HG02943 (cell line): Measurements from ENCODE around the gene RBSN.

Source experiments
- ATAC-seq: cut with Tn5 transposase; IDR thresholded peaks from one replicate; pipeline ENCODE4 v1.9.1; 2021; ENCODE audit warnings: mild to moderate bottlenecking, low read depth, moderate library complexity; ENCODE audit not compliant: unreplicated experiment

The RBSN gene

DNA sequence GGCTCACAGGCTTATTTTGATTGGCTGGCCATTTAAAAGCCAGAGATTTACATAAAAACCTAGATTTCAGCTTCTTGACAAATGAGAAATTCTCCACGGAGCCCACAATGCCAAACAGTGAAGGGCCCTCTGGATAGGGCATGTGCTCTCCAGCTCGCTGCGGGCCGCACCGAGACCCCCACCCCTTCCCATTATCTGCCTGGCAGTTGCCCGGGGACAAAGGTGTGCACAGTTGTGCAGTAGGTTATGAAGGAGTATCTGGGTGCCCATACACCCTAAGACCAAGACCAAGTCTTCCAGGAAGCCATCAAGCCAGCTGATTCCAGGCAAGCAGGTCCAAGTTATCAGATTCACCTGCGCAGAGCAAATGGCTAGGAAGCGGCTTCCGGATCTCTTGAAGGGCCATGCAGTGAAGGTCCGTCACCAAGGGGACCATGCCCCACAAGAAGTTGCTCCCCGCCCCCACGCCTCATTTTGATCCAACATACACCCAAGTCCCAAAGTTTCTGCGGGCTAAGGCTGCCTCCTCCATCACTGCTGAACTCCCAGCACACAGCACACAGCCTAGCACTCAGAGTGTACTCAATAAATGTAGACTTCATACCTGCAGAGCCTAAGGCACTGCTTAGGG, 35.2 kb downstream of the RBSN start:
- ATAC-seq: no peak

DNA sequence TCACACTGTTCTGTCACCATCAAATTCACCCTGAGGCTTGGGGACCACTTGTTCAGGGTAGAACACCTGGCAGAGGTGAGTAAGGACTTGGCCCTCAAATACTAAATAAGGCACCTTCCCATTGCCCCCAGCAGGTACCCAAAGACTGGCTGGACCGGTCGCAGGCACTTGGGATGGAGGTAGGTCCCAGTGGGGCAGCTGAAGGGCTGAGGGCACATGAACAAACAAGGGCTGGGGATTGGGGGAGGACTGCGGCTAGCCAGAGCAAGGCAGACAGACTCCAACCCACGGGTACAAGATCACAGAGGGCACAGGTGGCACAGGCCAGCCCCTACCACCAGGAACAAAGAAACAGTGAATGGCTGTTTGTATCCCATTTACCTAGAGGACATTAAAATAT, 35.7 kb downstream of the RBSN start:
- ATAC-seq: no peak

DNA sequence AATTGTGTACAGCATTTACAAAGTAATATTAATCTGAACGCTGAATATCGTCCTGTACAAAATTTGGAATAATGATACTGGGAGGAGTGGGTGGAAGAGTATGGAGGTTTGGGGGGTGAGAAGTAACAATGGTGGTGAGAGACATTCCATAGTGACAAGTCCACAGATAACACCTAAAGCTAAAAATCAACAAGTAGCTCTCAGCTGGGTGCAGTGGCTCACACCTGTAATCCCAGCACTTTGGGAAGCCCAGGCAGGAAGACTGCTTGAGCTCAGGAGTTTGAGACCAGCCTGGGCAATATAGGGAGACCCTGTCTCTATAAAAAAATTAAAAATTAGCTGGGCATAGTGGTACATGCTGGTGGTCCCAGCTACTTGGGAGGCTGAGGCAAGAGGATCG, 38.9 kb downstream of the RBSN start:
- no peak for ATAC-seq

DNA sequence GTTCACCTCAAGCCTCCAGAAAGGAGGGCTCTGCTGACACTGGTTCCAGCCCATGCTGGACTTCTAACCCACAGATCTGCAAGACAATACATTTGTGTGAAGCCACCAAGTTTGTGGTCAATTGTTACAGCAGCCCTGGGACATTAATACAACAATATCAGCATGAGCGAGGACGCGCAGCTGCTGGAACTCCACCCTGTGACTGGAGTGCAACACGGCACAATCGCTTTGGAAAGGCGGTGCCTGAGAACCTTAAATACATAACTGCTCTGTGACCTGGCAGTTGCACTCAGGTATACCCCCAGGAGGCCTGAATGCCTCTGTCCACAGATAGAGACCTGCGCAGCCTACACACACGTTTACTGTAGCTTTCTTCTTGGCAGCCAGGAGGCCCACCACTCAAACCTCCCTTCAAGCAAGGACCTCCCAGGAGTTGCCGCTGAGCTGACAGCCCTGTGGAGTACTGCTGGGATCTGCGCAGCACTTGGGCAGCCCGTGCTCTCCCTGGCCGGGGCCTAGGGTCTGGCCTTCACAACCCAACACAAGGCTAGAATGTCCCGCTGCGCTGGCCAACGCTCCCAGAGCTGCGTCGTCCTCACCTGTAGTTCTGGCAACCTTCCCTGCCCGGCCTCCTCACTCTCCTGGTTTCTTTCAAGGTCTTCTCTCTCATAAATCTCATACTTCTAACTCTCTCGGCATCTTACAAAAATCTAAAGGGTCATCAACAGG, 42.1 kb downstream of the RBSN start:
- no peak for ATAC-seq

DNA sequence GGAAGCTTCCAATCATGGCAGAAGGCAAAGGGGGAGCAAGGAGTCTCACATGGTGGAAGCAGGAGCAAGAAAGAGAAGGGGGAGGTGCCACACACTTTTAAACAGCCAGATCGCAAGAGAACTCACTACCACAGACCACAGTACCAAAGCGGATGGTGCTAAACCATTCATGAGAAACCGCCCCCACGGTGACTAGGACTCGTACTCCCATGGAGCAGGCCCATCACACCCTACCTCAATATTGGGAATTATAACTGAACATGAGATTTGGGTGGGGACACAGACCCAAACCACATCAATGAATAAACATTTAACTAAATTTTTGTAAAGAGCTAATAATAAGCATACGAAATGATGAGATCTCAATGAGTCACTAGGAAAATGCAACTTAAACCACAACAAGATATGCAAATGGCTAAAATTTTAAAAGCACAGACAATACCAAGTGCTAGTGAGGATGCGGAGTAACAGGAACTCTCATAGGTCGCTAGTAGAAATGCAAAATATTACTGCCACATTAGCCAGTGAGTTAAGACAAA, 43.9 kb downstream of the RBSN start:
- ATAC-seq: no peak

DNA sequence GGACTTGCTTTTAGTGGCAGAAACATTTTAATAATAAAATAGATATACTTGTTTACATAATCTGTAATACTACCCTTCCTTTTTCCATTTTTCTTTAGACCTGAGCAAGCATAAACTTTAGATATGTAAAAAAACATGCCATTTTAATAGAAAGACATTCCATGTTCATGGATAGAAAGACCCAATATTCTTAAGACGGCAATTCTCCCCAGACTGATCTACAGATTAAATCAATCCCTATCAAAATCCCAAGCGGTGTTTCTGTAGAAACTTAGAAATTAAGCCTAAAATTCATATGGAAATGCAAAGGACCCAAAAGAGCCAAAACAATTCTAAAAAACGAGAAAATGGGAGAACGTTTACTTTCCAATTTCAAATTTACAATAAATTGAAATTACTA, 45.4 kb downstream of the RBSN start:
- ATAC-seq: no peak

DNA sequence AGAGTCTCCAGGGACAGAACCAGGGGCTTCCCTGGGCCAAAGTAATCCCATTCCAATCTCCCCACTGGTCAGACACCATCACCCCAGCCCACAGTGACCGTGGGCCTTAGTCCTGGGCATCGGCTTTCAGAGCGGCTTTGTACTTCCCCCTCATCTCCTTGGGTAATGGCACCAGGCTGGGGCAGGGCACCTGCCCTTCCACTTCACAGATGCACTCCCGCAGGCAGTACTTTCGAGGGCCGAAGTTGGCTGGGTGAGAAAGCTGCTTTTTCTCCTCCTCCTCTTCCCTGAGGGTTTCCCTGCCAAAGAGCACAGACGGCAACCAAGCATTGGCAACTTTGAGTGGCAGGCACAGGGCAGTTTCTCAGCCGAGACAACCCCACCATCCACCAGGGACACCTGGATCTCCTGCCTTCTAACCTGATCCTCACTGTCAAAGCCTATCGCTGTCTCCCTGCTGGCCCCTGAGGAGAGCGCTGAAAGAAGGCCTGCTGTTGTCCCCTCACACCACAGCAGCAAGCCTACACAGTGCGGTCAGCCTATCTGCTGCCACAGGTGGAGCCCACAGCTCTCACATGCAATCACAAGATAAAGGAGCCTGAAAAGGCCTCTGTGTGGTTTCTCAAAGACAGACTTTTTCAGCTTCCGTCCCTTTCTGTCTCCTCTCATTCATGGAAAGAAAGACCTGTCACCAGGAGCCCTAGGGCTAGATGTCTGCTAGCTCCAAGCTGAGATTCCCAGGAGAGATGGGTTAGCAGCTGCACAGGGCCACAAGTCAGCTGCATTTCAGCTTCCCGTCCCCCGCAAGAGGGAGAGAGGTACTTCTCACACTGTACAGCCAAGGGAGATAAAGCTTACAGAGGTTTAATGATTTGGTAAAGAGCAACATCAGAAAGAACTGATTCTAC, 46.4 kb downstream of the RBSN start:
- ATAC-seq: no peak

DNA sequence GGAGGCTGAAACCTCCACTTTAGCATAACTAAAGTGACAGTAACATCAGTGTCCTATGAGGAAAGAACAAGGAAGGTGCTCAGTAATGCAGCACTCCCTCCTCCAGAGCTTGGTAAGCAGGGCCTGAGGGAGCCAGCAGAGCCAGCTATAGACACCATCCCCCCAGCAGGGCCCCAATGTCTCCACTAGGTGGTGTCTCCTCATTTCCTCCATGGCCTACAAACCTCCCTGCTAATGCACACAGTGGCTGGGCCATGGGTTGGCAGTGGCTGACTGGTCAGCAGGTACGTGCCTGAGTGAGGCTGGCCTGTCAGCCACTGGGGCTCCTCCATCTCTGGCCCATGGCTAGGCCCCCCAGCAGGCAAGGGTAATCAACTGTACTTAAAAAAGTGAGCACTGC, 47.4 kb downstream of the RBSN start:
- no peak for ATAC-seq

DNA sequence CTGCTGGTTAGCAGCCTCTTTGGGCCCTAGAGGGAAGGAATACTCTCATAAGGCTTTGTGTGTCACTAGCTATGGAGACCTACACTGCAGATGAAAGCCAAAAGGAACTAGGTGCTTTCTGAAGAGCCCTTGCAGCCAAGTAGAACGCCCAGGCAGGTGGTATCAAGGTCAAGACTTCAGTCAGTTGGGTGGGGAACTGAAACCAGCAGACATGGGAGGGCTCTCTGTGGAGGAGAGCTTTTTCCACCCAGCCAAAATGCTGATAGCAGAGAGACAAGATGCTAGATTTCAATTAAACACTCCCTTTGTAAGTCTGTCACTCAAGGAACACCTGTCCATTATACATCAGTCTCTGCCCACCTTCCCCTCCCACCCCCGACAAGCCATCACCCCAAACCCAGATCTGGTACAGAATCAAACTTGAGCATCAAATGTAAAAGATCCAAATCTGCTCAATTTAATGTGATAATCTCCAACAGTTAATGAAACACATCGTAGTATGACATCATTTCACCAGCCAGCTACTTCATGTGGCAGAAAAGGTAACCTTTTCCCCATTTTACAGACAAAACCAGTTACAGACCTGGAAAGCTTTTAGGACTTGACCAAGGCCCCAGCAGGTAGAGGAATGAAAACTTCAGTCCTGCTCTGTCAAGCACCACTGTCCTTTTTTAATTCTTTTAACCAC, 48.4 kb downstream of the RBSN start:
- peak; percentile 76 for ATAC-seq

DNA sequence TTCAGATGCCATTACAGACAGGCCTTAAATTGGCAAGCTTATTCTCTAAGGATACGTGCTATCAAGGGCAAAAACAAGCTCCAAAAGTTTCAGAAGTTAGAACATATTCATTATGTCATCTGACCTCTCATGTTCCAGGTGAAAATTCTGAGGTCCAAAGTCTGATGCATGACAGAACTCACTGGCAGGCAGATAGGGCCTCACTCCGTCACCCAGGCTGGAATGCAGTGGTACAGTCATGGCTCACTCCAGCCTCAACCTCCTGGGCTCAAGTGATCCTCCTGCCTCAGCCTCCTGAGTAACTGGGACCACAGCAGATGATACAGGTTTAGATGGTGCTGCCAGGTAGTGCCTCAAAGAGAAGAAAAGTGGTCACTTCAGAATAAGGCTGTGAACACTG, 49.4 kb downstream of the RBSN start:
- no peak for ATAC-seq

DNA sequence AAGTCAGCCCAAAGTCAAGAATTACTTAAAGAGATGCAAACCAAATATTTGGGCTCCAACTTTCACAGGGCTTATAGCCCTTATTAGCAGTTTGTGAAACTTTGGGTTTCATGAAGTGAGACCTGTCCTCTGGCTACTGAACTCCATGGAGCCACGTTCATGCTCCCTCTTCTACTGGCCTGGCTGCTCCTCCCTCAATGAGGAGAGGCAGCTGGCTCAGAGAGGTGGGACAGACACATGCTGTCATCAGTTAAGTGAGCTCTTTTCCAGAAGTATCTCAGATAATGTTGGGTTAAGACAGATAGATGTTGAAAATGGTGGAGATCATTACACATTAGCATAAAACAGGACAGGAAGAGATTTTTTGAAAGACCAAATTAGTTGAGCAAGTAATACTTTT, 53.3 kb downstream of the RBSN start:
- ATAC-seq: no peak

DNA sequence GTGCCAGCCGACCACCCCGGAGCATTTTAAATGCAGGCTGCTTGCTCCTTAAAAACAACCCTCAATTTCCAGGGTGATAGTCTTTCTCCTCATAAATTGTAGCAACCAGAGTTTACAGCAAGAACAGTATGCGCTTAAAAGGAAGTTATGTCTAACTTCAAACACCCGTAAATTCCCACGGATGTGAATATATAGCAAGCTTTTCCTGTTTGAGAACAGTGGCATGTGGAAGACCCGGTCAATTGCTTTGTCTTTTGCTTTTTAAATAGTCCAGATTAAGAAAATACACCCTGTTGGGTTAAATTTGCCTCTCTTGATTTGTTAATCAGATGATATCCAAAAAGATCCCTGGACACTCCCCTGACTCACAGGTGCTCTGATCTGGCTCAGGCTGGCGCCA, 54.6 kb downstream of the RBSN start:
- no peak for ATAC-seq

DNA sequence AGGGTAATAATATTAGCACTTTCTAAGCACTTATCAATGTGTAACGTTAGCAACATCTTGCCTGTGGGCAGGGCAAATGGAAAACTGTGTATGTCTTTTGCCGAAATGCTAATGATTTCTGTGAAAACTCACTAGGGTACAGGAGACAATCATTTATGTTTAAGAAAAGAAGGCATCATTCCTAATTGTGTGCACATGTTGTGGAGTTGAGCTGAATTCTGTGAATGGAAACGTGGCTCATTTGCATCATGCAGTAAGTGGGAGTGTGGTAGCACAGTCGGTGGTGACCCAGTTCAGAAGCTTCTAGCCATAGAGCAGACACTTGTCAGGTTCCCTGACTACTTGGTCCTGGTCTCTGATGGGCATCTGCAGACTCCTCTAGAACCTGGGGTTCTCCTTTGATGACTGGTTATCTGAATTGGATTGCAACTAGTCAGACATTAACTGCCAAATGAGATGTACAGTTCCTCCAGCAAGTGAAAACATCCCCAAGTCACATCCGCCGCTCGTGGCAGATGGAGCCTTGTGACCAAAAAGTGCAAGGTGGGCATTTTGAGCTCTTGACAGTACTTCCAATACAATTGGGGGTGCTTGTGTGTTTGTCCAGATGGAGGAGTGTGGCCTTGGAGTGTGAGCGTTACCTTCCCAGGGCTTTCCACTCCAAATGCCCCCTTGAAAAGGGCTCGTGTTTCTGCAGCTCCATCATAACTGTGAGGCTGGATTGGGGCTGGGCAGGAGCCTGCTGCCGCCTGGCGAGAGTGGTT, 55.4 kb downstream of the RBSN start:
- no peak for ATAC-seq

DNA sequence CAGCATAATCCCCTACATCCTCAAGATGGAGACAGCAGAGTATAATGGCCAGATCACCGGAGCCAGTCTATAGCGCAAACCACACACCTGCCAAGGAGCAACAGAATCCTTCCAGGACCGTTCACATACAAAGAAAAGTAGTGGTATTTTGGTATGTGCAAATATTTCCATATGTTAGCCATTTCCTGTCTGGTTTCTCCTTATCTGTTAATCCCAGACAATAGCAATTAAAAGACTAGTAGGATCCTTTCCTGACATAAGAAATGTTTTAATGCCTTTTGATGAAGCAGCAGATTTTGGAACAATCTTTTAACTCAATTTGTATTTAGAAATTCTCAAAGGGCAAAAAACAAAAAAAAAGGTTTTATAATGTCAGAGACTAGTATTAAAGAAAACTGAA, 56.0 kb downstream of the RBSN start:
- no peak for ATAC-seq

DNA sequence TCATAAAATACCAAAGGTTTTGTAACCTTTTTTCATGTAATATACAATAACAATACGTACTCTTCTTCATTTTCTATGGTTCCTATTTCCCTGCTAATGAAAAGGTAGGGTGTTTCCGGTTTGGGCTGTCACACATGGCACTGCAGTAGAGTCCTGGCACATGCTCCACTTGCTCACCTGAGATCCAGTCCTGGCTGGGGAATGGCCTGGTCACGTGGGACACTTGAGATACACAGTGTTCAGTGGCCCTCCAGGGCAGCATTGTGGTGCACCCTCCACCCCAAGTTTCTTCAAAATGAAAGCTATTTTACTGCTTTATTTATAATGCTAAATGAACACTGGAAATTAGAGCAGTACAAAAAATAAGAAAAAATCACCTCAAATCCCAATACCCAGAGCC, 57.0 kb downstream of the RBSN start:
- no peak for ATAC-seq

DNA sequence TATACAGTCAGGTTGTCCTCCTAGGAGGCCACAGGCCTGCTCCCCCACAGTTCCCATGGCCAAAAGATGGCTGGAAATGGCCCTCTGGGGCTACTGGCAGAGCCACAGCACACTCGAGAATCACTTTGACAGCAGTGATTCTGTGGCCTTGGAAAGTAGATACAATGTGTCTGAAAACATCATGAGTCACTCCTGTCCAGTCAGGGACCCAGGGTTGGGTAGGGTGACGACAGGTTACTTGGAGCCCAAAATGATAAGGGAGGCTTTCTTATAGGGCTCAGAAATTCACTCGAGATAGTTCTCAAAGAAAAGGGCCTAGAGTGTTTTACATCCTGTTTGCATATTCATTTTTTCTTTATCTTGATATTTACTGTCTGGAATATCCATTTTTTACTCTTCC, 58.1 kb downstream of the RBSN start:
- ATAC-seq: no peak

DNA sequence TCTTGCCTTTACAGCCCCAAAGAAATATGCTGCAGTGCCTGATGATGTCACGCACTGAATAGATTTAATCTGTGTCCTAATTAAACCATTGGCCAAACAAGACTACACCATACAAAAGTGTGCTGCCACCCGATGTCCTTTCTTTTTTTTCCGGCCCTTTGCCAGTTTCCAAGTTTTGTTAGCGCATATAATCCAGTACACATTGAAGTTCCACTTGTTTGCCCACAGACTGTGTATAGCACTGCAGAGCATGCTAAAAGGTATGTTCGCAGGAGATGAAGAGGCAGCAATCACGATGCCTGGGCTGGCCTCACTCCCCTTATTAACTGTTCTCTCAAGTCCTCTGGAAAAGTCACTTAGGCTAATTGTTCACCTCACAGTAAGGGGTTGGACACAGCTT, 60.6 kb downstream of the RBSN start:
- no peak for ATAC-seq

DNA sequence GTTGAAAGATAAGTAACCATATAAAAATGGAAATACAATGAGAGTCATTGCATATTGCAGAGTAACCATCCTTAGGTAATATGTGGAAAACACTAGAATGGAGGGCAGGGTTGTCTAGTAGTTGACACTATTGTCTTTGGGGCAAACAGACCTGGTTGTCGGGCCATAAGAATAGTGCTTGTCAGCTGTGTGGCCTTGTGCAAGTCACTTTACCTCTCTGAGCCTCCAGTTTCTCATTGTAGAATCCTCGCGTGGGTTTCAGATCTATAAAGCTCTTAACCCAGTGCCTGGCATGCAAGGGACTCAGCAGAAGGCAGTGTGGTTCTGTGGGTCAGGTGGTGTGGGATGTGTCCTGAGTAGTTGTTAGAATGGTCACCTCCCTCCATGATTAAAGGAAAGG, 65.8 kb downstream of the RBSN start:
- ATAC-seq: no peak

DNA sequence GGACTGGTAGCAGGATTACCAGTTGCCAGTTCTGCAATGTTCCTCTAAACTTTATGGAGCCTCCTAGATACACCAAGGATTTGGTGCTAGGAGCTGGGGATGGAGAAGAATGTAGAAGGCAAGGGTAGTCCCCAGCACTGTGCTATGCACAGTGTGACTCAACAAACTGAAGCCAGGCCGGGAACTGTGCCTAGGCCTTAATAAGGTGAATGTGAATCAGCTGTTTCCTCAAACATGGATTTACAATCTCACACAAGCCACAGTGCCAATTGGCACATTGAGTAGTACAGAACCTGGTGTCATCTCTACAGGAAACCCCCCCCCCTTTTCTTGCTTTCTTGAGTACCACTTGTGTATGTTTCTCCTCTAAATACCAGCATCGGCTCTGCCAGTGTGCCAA, 66.3 kb downstream of the RBSN start:
- no peak for ATAC-seq

DNA sequence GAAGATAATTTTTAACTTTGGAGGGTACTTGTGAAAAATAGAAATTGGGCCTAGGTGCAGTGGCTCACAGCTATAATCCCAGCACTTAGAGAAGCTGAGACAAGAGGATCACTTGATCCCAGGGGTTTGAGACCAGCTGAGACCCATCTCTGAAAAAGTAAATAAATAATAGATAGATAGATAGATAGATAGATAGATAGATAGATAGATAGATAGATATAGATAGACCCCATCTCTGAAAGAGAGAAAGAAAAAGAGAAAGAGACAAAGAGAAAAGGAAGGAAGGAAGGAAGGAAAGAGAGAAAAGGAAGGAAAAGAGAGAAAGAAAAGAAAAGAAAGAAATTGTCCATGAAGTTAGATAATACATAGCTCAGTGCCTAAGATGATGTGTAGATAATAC, 69.3 kb downstream of the RBSN start:
- ATAC-seq: no peak
